Body of pancreas (tissue), 4 donors: ENCODE data around the gene STRBP.

Experiments
- CTCF ChIP-seq, 7 experiments: fragments of 450-650 bp in 4 of 7; fragments of 200-600 bp in 3 of 7; sonication (generic) in 3 of 7; IDR thresholded peaks; one replicate each; pipeline ENCODE4 v1.5.1; 2016 to 2019; ENCODE audit warnings: antibody characterized with exemption in 7 of 7
- POLR2A ChIP-seq, 3 donors: fragments of 450-650 bp; IDR thresholded peaks; one replicate each; pipeline ENCODE4 v1.6.1; 2016; ENCODE audit warnings: antibody characterized with exemption in 3 of 3, mild to moderate bottlenecking in 2 of 3

GRCh38 chr9:123237220-123237619 is 31.2 kb downstream of the STRBP start:
- TF ChIP-seq CTCF (IDR thresholded peaks at IDR 0.05): no peak
- TF ChIP-seq POLR2A (IDR thresholded peaks at IDR 0.05): no peak
